Mesenchymal stem cell (in vitro differentiated cells and primary cell): ENCODE data around the gene PRR23B.
"Not testable (repeated sequence)": the region's sequence is repeated elsewhere in the genome, so short reads cannot be mapped to it uniquely, and the experiment has no call there.

Experiments used
- DNase-seq: peaks from one replicate; pipeline ENCODE4 v3.0.0-alpha.2; 2013
- H2AFZ ChIP-seq: one replicate; pipeline ENCODE4 v1.6.1; 2013; ENCODE audit warnings: low read depth, mild to moderate bottlenecking, control low read depth, inconsistent platforms, low read length, moderate library complexity
- H2AK5ac ChIP-seq: 2 replicates; pipeline ENCODE4 v1.6.1; 2013; ENCODE audit warnings: low read length, moderate library complexity, mild to moderate bottlenecking, inconsistent platforms; ENCODE audit not compliant: severe bottlenecking
- H2BK120ac ChIP-seq: one replicate; pipeline ENCODE4 v1.6.1; 2013; ENCODE audit warnings: low read depth, mild to moderate bottlenecking, inconsistent platforms, low read length, moderate library complexity
- H2BK12ac ChIP-seq, 2 experiments: one replicate each; pipeline ENCODE4 v1.6.1; 2013; ENCODE audit warnings: inconsistent platforms in 2 of 2, low read length in 2 of 2, mild to moderate bottlenecking in 2 of 2, moderate library complexity in 2 of 2, control low read depth in 1 of 2
- H2BK15ac ChIP-seq: one replicate; pipeline ENCODE4 v1.6.1; 2013; ENCODE audit warnings: mild to moderate bottlenecking, low read depth, inconsistent platforms; ENCODE audit not compliant: poor library complexity, severe bottlenecking
- H2BK5ac ChIP-seq: 2 replicates; pipeline ENCODE4 v1.6.1; 2013; ENCODE audit warnings: low read depth, mild to moderate bottlenecking, low read length, control low read depth, inconsistent platforms; ENCODE audit not compliant: poor library complexity, severe bottlenecking
- H3K14ac ChIP-seq, 2 experiments: one replicate each; pipeline ENCODE4 v1.6.1; 2013; ENCODE audit warnings: inconsistent platforms in 2 of 2, low read length in 2 of 2, control low read depth in 1 of 2, mild to moderate bottlenecking in 1 of 2, moderate library complexity in 1 of 2
- H3K18ac ChIP-seq, 2 experiments: one replicate each; pipeline ENCODE4 v1.6.1; 2013; ENCODE audit warnings: inconsistent platforms in 2 of 2, low read length in 2 of 2, control low read depth in 1 of 2, low read depth in 1 of 2, mild to moderate bottlenecking in 1 of 2
- H3K23ac ChIP-seq, 2 experiments: one replicate each; pipeline ENCODE4 v1.6.1; 2013; ENCODE audit warnings: inconsistent platforms in 2 of 2, low read length in 2 of 2, mild to moderate bottlenecking in 2 of 2, moderate library complexity in 2 of 2, control low read depth in 1 of 2
- H3K27ac ChIP-seq: 2 replicates; pipeline ENCODE4 v1.5.1; 2013; ENCODE audit warnings: mild to moderate bottlenecking, moderate library complexity, low read length, control low read depth, inconsistent platforms; ENCODE audit not compliant: poor library complexity, severe bottlenecking
- H3K27me3 ChIP-seq, 2 experiments: 2 replicates each; pipeline versions ENCODE4 v1.6.1 to v1.7.0; 2013; ENCODE audit warnings: low read length in 2 of 2, mild to moderate bottlenecking in 2 of 2, moderate library complexity in 2 of 2, control low read depth in 1 of 2, inconsistent platforms in 1 of 2; ENCODE audit not compliant: control insufficient read depth in 1 of 2, insufficient read depth in 1 of 2
- H3K36me3 ChIP-seq, 2 experiments: 2 replicates each; pipeline versions ENCODE4 v1.6.1 to v1.7.0; 2013; ENCODE audit warnings: low read length in 2 of 2, control low read depth in 1 of 2, inconsistent platforms in 1 of 2, low read depth in 1 of 2, mild to moderate bottlenecking in 1 of 2; ENCODE audit not compliant: insufficient read depth in 2 of 2, control insufficient read depth in 1 of 2
- H3K4ac ChIP-seq, 2 experiments: one replicate each; pipeline ENCODE4 v1.6.1; 2013; ENCODE audit warnings: inconsistent platforms in 2 of 2, low read length in 2 of 2, mild to moderate bottlenecking in 2 of 2, moderate library complexity in 2 of 2, control low read depth in 1 of 2, low read depth in 1 of 2
- H3K4me1 ChIP-seq: 2 replicates; pipeline ENCODE4 v1.6.1; 2013; ENCODE audit warnings: low read depth, low read length, control low read depth; ENCODE audit not compliant: control insufficient read depth, insufficient read depth
- H3K4me2 ChIP-seq: 2 replicates; pipeline ENCODE4 v1.6.1; 2013; ENCODE audit warnings: low read length, mild to moderate bottlenecking, inconsistent platforms; ENCODE audit not compliant: poor library complexity, severe bottlenecking
- H3K4me3 ChIP-seq, 2 experiments: 2 replicates each; pipeline versions ENCODE4 v1.5.1 to v1.7.0; 2013; ENCODE audit warnings: low read length in 2 of 2, mild to moderate bottlenecking in 2 of 2, control low read depth in 1 of 2, low read depth in 1 of 2; ENCODE audit not compliant: insufficient read depth in 1 of 2
- H3K79me1 ChIP-seq: replicated peaks from 2 replicates; pipeline ENCODE4 v1.6.1; 2013; ENCODE audit warnings: mild to moderate bottlenecking, control low read depth, low read length, inconsistent platforms; ENCODE audit not compliant: poor library complexity, severe bottlenecking
- H3K9ac ChIP-seq: 2 replicates; pipeline ENCODE4 v1.7.0; 2013; ENCODE audit warnings: mild to moderate bottlenecking, low read length, moderate library complexity
- H3K9me3 ChIP-seq: 2 replicates; pipeline ENCODE4 v1.7.0; 2013; ENCODE audit warnings: mild to moderate bottlenecking, low read length; ENCODE audit not compliant: control insufficient read depth
- H4K8ac ChIP-seq: one replicate; pipeline ENCODE4 v1.6.1; 2013; ENCODE audit warnings: inconsistent platforms, mild to moderate bottlenecking, low read length, moderate library complexity
- H4K91ac ChIP-seq: one replicate; pipeline ENCODE4 v1.6.1; 2013; ENCODE audit warnings: mild to moderate bottlenecking, low read length, inconsistent platforms
- WGBS: methylation state at CpG from one replicate; pipeline ENCODE4 v1.1.7; 2013; ENCODE audit warnings: mixed read lengths; 5-methylcytosine and 5-hydroxymethylcytosine counted together

The PRR23B gene

DNA sequence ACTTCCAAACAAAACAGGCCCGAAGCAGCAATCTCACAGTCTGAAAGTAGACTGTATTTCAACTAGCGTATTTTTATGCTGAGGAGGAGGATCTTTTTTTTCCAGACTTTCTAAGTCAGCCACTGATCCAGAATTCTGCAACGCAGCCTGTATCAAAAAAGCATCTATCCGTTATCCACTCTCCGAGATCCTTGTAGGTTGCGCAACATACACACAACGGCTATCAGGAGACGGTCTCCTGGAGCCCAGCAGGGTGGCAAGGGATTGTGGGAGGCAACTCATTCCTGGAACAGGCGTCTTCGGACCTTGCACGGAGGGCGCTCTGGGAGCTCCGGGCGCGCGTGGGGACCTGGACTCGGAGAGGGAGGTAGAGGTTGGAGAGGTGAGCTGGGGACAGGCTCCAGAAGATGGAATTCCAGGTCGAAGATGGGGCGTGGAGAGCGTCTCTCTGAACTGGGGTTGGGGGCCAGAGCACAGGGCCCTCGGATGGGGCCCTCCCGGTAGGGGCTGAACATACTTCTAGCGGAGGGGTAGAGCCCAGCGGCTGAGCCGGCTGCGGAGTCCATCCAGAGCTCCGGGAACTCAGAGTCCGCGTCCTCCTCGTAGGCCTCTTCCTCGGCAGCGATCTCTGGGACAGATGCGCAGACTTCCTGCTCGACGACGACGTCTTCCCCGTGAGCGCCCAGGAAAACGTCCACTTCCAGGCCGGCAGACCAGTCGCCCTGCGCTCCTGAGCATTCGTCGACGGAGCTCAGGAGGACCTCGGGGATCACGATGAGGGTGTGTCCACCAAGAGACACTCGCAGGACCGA is 23.0 kb upstream of the PRR23B start:
- no peak overlapping the region for H2BK12ac ChIP-seq
- H4K91ac ChIP-seq: no peak overlapping the region
- H2AFZ ChIP-seq: no peak overlapping the region
- no peak overlapping the region for H3K4me3 ChIP-seq
- H3K27ac ChIP-seq: no peak overlapping the region
- H3K4ac ChIP-seq: no peak overlapping the region
- H3K36me3 ChIP-seq: peaks cover 0 to 5% of the 10 kb centered on the region in 2 experiments
- DNase-seq: no peak
- H3K23ac ChIP-seq: no peak overlapping the region
- H3K9me3 ChIP-seq: peaks cover 18% of the 10 kb centered on the region
- no peak overlapping the region for H4K8ac ChIP-seq
- H3K27me3 ChIP-seq: peaks cover 0 to 15% of the 10 kb centered on the region in 2 experiments
- H2BK5ac ChIP-seq: no peak overlapping the region
- no peak overlapping the region for H3K14ac ChIP-seq
- no peak overlapping the region for H2BK15ac ChIP-seq
- no peak overlapping the region for H3K9ac ChIP-seq
- H3K4me2 ChIP-seq: no peak overlapping the region
- H3K4me1 ChIP-seq: no peaks in the 10 kb centered on the region
- H3K18ac ChIP-seq: no peak overlapping the region
- H2BK120ac ChIP-seq: no peak overlapping the region
- WGBS: 90% methylated on average over 49 of the region's 50 CpGs
- H2AK5ac ChIP-seq: no peak overlapping the region
- H3K79me1 ChIP-seq: no peaks in the 10 kb centered on the region

DNA sequence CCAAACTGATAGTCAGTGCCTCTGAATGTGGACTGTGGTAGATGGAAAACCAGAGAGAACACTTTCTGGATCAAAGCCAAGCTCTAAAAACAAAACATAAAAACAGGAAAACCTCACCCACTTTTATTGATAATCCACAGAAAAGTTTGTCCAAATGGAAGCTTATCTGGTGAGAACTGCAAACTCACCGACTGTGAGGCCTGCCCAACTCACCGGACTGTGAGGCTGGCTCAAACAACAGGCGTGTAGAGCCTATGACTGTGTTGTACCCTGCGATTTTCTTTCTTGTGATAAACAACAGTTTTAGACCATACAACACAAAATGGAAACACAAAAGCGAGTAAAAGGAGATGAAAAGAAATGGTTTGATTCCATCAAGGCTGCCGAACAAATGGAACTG is 16.8 kb upstream of the PRR23B start:
- no peak overlapping the region for H3K27ac ChIP-seq
- no peak overlapping the region for H2BK120ac ChIP-seq
- H2BK5ac ChIP-seq: no peak overlapping the region
- no peak overlapping the region for H3K4ac ChIP-seq
- H3K27me3 ChIP-seq: peaks cover 0 to 25% of the 10 kb centered on the region in 2 experiments
- WGBS: 63% methylated on average over 5 of the region's 6 CpGs
- no peak overlapping the region for H3K18ac ChIP-seq
- H4K91ac ChIP-seq: no peak overlapping the region
- H2AFZ ChIP-seq: no peak overlapping the region
- no peaks in the 10 kb centered on the region for H3K36me3 ChIP-seq
- H2AK5ac ChIP-seq: no peak overlapping the region
- H3K9me3 ChIP-seq: peaks cover 2% of the 10 kb centered on the region
- H3K4me3 ChIP-seq: no peak overlapping the region
- H2BK15ac ChIP-seq: no peak overlapping the region
- no peak overlapping the region for H3K23ac ChIP-seq
- no peak for DNase-seq
- H3K4me2 ChIP-seq: no peak overlapping the region
- H3K4me1 ChIP-seq: no peaks in the 10 kb centered on the region
- no peak overlapping the region for H4K8ac ChIP-seq
- no peak overlapping the region for H2BK12ac ChIP-seq
- no peak overlapping the region for H3K9ac ChIP-seq
- H3K79me1 ChIP-seq: no peaks in the 10 kb centered on the region
- H3K14ac ChIP-seq: no peak overlapping the region

DNA sequence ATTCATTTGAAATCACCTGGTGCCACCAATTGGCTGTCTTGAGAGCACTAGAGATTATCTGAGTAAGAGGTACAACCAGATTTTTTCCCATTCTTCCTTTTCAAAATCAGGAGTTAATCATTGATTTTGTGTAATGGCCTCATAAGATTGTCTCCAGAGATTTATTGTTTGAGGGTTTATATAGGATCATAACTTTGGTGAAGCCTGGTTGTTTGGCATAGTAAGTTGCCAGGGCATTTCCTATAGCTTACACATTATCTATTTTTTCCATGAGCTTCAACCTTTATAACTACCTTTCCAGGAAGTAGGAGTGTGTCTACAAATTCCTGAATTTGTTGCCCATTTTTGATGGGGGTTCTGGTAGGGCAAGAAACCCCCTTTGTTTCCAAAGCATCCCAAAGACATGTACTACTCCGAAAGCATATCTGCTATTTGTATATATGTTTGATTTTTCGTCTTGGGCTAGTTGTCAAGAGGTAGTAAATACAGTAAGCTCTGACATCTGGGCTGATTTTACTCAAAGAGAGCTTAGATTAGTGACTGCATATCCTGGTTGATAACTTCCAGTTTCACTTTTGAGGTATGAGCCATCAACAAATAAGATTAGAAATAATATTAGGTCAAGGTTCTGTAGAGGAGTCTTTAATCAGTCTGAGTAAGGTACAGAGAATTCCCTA is 11.7 kb upstream of the PRR23B start:
- H4K8ac ChIP-seq: no peak overlapping the region
- H2BK12ac ChIP-seq: no peak overlapping the region
- H3K9ac ChIP-seq: no peak overlapping the region
- H3K14ac ChIP-seq: no peak overlapping the region
- no peak overlapping the region for H3K4ac ChIP-seq
- H2AK5ac ChIP-seq: no peak overlapping the region
- H3K9me3 ChIP-seq: peaks cover 9% of the 10 kb centered on the region
- H3K18ac ChIP-seq: no peak overlapping the region
- WGBS: 50% methylated on average over 2 of the region's 2 CpGs
- no peak overlapping the region for H3K4me2 ChIP-seq
- no peak overlapping the region for H2BK120ac ChIP-seq
- H3K4me3 ChIP-seq: no peak overlapping the region
- H4K91ac ChIP-seq: no peak overlapping the region
- no peaks in the 10 kb centered on the region for H3K36me3 ChIP-seq
- no peak overlapping the region for H2BK15ac ChIP-seq
- no peak overlapping the region for H2BK5ac ChIP-seq
- peaks cover 0 to 3% of the 10 kb centered on the region in 2 experiments for H3K27me3 ChIP-seq
- no peak overlapping the region for H3K23ac ChIP-seq
- H3K27ac ChIP-seq: no peak overlapping the region
- H2AFZ ChIP-seq: no peak overlapping the region
- H3K4me1 ChIP-seq: no peaks in the 10 kb centered on the region
- no peak for DNase-seq
- H3K79me1 ChIP-seq: no peaks in the 10 kb centered on the region

DNA sequence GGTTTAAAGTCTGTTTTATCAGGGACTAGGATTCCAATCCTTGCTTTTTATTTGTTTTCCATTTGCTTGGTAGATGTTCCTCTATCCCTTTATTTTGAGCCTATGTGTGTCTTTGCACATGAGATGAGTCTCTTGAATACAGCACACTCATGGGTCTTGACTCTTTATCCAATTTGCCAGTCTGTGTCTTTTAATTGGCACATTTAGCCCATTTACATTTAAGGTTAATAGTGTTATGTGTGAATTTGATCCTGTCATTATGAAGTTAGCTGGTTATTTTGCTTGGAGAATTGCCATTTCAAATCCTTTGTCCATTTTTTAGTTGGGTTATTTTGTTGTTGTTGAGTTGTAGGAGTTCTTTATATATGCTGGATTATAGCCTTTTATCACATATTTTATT is 9.8 kb upstream of the PRR23B start:
- H2AFZ ChIP-seq, H3K79me1 ChIP-seq, H2BK5ac ChIP-seq: not testable (repeated sequence)

More for the DNA sequence above, 9.8 kb upstream of the PRR23B start:
- not testable (repeated sequence) for H3K18ac ChIP-seq, H3K9me3 ChIP-seq, H3K27me3 ChIP-seq, H3K4ac ChIP-seq, H3K36me3 ChIP-seq, H4K8ac ChIP-seq, H3K14ac ChIP-seq, H4K91ac ChIP-seq, H3K23ac ChIP-seq, DNase-seq, H2BK15ac ChIP-seq, H3K4me3 ChIP-seq, H3K4me2 ChIP-seq, H3K4me1 ChIP-seq, H2AK5ac ChIP-seq, H2BK12ac ChIP-seq, H3K9ac ChIP-seq, H3K27ac ChIP-seq, H2BK120ac ChIP-seq
